ENCODE measurements around the gene NUDT9.
A peak's percentile ranks its signal among the peaks of the same experiment; 100 is the strongest.
"Not testable (repeated sequence)": the region's sequence is repeated elsewhere in the genome, so short reads cannot be mapped to it uniquely, and the experiment has no call there.

NUDT9 gene

DNA sequence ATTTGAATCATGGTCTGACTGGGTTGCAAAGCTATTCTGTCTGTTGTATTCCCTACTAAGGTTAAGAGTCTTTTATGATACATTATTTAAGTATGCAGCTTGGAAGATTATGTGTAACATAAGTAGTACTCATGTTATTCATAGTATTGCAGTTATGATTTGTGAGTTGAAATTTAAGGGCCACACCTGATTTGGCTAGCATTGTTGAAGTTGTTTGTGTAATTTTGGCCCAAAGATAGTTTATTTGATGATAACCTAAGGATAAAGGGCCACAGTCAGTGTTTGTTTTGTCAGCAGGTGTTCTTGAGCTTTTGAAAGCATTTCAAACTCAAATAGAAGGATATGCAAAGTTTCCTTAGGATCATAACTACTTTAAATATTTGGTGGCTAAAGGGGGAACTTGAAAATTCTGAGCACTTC is 38.9 kb downstream of the NUDT9 start:
- DNase-seq (ENCODE audit: low read depth in 2 of 2), result no peak

DNA sequence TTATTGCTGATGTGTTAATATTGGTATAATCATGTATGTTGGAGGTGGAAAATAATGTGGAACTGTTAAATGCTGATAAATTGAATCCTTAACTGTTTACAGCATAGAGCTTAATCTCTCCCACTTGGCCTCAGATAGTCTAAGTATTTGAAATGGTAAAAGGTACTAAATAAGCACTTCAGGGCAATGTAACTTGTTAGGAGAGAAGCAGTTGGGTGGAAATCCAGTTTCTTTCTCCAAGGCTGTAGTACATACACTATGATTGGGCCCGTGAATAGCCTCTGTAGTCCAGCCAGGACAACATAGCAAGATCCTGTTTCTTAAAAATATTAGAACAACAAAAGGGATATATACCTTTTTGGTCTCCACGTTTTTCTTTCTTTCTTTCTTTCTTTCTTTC is 39.7 kb downstream of the NUDT9 start:
- no peak for DNase-seq (ENCODE audit: low read depth in 2 of 2)

DNA sequence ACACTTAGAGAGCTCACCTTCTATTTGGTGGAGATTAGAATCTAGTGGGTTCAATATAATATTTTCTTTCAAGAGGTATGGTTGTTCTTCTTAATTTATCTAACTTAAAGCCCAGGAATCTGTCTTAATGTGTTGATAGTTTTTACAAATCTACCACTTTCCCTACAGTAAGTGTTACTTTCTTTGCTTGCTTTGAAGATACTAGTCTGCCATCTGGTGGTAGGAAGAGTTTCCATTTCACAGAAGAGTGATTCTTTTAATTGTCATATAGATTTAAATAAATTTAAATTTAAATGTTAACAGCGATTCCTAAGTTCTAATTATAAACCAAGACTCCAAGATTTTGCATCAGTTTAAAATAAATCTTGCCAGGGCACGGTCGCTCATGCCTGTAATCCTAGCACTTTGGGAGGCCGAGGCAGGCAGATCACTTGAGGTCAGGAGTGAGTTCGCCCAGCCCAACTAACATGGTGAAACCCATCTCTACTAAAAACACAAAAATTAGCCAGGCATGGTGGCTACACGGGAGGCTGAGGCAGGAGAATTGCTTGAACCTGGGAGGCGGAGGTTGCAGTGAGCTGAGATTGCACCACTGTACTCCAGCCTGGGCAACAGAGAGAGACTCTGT is 43.5 kb downstream of the NUDT9 start:
- no peak for DNase-seq (ENCODE audit: low read depth in 2 of 2)

DNA sequence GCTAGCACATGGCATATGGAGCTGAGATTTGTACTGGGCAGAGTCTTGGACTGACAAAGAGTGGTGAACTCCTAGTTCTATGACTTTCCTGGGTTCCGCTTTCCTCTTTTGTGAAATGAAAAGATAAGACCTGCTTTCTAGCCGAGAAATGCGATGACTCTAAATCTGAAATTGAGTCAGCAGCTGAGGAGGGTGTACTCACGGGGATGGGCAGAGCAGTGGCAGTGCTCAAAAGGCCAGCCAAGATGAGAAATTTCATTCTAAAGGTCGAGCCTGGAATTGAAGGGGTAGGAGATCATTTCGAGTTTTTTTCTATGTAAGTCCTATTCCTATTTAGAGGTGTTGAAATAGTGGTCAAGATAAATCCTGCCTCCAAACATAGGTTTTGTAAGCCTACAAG is 47.0 kb downstream of the NUDT9 start:
- DNase-seq (ENCODE audit: low read depth in 2 of 2), result no peak

DNA sequence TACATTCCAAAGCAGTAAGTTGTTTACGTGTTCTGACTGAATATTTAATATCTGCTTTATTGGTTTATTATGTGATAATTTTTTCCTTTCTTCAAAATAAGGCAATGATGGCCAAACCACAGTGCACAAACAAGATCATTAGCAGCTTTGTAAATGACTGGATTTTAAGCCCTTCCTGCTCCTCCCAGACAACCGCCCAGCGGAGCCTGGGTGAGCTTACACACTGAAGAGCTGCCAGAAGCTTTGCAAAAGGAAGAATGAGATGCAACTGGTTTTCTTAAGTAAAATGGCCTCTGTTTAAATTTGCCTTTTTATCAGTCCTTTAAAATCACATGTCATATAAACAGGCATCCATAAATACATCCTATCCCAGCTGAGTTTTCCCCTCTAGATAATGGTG is 54.6 kb downstream of the NUDT9 start:
- DNase-seq (ENCODE audit: low read depth in 2 of 2), result no peak

DNA sequence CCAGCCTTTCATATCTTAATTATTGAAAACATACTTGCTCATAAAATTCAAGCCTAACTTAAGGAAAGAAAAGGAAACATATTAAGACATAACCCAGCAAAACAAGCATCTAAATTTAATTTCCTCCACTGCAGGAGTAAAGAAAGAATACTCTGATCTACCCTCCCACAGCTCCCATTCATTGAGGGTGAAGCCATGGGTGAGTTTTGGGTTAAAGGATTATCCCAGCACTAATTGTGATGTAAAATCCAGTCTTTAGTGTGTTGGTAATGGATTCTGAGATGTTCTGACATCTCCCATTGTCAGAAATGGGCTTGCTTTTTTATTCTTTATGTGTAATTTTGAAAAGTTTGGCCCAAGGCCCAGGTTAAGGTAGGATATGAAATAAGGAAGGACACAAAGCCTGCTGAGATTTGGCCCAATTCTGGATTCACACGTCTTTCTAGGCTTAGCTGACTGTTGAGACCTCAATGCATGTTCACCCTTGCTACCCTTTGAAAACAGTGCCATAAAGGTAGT is 56.4 kb downstream of the NUDT9 start:
- DNase-seq (ENCODE audit: low read depth in 2 of 2), result no peak

DNA sequence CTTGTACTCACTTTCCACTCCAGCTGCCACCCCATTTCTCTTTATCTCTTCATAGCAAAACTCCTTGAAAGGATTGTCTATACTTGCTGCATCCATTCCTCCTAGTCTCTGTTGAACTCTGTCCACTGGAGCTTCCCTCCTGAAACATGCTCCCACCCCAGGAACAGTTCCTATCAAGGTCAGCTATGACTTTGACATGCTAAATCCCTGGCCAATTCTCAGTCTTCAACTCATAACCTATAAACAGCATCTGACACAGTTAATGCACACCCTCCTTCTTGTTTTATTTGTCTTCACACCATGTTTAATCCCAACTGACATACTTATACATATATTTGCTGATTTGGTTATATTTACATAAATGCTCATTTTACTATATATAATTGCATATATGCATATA is 59.0 kb downstream of the NUDT9 start:
- no peak for DNase-seq (ENCODE audit: low read depth in 2 of 2)

DNA sequence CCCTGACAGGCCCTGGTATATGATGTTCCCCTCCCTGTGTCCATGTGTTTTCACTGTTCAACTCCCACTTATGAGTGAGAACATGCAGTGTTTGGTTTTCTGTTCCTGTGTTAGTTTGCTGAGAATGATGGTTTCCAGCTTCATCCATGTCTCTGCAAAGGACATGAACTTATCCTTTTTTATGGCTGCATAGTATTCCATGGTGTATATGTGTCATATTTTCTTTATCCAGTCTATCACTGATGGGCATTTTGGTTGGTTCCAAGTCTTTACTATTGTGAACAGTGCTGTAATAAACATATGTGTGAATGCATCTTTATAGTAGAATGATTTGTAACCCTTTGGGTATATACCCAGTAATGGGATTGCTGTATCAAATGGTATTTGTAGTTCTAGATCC is 60.9 kb downstream of the NUDT9 start:
- not testable (repeated sequence) for DNase-seq (ENCODE audit: low read depth in 2 of 2)

DNA sequence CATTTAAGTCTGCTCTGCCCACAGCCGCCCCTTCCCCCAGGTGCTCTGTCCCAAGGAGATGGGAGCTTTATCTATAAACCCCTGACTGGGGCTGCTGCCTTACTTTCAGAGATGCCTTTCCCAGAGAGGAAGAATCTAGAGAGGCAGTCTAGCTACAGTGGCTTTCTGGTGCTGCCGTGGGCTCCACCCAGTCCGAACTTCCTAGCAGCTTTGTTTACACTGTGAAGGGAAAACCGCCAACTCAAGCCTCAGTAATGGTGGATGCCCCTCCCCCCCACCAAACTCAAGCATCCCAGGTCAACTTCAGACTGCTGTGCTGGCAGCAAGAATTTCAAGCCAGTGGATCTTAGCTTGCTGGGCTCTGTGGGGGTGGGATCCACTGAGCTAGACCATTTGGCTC is 66.3 kb downstream of the NUDT9 start:
- DNase-seq (ENCODE audit: low read depth in 2 of 2), result not testable (repeated sequence)

DNA sequence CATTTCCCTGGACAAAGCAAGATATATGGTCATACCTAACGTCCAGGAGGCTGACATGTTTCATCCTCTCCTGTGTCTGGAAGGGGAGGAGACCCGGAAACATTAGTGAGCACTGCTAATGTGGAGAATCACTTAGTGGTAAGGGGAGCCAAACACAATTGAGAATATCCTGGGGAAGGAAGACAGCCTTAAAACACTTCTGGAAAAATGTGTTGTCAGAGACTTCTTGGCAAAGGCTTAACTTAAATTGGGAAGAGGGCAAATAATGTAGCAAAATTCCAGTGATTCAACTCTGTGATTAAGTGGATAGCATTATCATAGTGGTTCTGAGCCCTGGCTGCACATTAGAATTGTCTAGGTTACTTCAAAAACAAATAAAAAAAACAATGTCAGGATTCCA is 67.3 kb downstream of the NUDT9 start:
- no peak for DNase-seq (ENCODE audit: low read depth in 2 of 2)

DNA sequence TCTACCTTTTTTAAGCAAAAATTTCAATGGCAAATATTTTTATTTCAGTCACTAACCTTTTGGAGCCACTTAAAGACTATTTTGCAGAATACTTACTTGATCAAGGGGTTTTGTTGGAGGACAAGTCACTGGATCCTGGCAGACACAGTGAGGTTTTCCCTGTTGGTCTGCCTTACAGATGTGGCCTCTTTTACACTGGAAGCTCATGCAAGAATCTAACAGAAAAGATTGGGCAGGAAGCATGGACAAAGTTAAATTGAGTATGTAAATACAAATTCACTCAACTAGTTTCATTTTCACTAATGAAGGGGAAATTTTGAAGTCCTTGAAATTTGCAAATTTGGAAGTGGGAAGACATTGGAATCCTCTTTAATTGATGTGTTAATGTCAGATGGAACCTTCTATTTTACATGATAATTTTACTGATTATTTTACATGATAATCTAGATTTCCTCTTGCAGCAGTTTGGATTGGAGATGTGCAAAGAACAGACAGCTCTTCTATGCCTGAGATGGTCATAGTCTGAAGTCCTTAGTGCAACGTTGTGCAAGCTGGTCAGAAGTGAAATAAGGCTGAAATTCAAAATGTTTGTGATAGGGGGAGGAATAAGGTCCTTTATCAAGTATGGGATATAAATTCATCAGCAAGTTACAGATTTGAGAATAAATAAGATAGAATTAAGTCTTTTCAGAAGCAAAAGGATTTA is 68.4 kb downstream of the NUDT9 start:
- DNase-seq (ENCODE audit: low read depth in 2 of 2), result no peak

DNA sequence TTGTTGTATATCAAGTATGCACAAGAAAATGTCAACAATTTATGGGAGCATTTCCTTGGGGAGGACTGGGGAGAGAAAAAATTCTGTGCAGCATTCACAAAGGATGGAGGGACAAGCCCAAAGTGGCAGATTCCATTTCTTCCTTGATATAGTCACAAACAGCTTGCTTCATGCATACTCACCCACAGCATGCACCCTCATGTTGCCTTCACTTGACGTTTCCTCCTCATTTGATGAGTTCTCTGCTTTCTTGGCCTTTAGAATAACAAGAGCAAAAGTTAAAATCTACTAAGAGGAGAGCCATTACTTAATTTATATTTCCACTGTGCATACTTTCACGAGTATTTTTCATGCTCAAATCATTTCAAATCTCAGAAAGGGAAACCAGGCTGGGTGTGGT is 69.1 kb downstream of the NUDT9 start:
- no peak for DNase-seq (ENCODE audit: low read depth in 2 of 2)

DNA sequence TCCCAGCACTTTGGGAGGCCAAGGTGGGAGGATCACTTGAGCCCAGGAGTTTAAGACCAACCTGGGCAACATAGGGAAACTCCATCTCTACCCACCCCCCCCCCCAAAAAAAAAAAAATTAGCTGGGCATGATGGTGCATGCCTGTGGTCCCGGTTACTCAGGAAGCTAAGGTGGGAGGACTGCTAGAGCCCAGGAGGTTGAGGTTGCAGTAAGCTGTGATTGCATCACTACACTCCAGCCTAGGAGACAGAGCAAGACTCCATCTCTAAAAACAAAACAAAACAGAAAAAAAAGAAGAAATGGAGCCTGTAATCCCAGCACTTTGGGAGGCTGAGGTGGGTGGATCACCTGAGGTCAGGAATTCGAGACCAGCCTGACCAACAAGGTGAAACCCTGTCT is 69.5 kb downstream of the NUDT9 start:
- not testable (repeated sequence) for DNase-seq (ENCODE audit: low read depth in 2 of 2)

DNA sequence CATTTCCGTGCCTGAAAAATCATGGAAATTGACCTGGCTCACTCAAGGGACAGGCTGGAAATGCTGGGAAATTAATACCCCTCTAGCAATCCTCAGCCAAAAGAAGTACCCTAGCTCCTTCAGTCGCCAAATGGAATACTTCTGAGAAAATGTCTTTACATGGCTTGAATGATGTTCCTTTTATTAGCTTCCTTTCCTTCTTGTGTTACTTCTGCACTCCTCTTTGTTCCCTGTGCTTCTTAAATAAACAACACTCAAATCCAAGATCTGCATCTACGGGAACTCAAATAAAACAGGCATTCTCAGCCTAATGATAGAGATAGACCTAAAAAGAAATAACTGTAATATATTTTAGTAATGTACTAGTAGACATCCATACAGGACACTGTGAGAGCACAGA is 70.7 kb downstream of the NUDT9 start:
- no peak for DNase-seq (ENCODE audit: low read depth in 2 of 2)

DNA sequence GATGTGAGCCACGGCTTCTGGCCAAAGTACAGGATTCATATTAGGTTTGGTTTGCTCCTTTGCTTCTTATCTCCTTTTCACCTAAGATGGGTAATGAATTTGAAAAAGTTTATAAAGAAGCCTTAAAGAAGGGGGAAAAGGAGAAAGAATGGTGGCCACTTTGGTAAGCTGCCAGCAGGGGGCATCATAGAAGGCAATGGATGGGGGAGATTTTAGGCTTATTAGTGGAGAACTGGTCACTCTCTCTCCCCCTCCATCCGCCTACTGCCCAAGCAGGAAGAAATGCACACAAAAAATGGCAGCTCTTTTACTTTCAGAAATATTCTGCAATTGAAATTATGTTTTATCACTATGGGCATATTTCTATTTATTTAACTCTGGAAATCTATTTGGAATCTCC is 74.8 kb downstream of the NUDT9 start:
- DNase-seq (ENCODE audit: low read depth in 2 of 2), result peak in 1 of 2 donors; percentile 8

DNA sequence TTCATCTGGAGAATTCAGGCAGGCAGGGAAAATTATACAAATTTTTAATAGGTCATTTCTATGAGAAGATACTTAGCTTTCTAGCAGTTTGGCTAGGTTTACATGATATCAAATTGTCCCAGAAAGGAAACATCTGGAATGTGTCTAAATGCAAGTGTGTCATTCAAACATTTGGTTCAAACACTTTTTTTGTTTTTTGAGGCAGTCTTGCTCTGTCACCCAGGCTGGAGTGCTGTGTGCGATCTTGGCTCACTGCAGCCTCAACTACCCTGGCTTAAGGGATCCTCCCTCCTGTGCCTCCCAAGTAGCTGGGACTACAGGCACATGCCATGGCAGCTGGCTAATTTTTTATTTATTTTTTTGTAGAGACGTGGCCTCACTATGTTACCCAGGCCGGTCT is 75.2 kb downstream of the NUDT9 start:
- no peak for DNase-seq (ENCODE audit: low read depth in 2 of 2)

DNA sequence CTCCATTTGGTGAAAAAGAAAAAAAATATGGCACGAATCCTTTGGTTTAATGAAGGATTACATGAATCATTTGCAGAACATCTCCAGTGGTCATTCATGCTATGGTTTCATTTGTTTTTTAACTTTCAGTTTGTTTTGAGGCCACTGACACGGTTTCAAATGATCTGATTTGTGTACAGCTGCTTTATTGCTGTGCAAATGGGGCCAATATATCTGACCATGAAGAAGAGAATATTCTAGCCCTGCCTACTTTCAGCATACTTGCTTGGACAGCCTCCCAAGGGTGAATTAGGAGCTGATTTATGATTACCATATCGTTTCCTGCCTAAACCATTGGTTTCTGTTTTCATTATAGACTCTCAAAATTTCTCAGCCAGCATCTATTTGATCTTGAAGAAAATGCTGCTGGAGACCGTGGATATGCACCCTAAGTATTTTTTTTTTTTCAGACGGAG is 76.1 kb downstream of the NUDT9 start:
- no peak for DNase-seq (ENCODE audit: low read depth in 2 of 2)

DNA sequence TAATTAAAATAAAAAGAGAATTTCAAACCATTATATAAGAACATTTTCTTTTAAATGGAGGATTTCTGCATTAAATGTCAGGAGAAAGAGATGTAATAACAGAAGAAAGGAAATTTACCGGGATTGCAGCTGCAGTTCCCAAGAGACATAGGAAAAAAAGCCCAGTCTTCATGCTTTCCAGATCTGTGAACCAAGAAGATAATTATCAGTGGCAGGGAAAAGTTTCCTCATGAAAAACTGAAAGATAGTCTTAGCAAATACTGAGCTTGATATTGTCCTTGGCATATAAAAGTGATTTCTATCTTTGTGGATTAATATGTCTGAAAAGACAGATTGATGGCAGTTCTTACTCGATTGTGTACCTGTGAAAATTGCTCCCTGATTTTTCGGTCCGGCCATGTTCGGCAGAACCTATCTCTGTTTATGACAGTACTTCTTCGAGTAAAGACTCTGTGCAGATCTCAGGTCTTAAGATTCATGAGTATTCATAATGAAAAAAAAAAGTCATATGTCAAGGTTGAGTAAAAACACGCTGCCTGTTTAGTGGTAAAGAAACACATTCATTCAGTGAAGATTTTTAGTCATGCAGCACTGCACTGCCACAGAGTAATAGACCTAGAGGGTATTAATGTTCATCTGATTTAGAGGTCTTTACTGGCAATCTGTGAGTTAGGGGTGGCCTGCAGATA is 77.2 kb downstream of the NUDT9 start:
- DNase-seq (ENCODE audit: low read depth in 2 of 2), result no peak

DNA sequence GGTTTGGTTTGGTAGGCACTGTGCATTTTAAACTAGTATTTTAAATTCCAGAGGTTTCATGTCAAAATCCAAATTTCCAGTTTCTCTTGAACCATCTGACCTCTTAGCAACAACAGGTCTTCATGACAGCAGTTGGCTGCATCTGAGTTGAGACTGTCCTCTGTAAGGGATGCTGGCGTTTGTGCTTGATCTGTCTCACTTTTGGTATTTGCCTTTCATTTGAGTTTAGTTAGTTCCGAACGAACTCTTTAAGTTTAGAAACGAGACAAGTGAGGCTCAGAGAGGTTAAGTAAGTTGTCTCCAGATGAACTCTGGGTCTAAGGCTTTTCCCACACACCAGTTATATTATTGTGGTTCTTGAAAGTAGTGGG is 77.7 kb downstream of the NUDT9 start:
- DNase-seq (ENCODE audit: low read depth in 2 of 2), result no peak

DNA sequence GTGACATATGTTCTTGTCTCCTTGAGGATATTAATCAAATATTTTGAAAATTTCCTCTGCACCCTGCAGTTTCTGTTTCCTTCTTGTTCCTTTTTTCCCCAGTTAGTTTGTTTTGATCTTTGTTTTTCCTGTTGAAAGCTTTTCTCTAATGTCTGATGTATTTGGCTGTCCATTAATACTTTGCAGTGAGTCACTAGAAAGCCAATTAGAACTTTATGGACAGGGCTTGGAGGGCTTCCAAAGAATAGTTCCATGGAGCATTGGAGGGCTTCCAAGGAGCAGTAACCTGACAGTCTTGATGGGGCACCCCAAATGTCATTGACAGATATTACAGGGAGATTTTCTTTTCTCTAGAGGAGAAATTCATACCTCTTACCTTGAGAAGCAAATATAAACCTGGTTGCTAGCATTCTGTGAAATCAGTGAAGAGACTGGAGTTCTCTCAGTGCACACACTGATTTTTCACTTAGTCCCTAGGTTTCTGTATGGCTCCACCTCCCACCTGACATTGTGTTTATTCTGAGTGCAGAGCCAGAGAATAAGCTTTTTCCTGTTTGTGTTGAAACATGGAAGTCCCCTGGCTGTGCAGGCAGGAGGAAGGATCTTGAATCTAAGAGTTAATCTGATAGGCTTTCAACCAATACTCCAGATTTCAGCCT is 80.3 kb downstream of the NUDT9 start:
- no peak for DNase-seq (ENCODE audit: low read depth in 2 of 2)

DNA sequence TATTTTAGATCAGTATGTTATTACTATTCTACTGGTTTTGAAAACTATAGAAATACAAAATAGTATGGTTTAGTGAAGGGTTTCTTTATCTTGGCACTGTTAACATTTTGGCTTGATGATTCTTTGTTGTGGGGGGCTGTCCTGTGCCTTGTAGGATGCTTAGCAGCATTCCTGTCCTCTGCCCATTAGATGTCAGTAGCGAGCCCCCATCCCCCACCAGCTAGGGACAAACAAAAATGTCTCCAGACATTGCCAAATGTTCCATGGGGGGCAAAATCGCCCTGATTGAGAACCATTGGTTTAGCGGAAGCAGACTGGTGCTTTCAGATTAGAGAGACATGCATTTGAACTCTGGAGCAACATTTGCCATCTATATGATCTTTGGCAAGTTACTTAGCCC is 83.5 kb downstream of the NUDT9 start:
- DNase-seq (ENCODE audit: low read depth in 2 of 2), result no peak

DNA sequence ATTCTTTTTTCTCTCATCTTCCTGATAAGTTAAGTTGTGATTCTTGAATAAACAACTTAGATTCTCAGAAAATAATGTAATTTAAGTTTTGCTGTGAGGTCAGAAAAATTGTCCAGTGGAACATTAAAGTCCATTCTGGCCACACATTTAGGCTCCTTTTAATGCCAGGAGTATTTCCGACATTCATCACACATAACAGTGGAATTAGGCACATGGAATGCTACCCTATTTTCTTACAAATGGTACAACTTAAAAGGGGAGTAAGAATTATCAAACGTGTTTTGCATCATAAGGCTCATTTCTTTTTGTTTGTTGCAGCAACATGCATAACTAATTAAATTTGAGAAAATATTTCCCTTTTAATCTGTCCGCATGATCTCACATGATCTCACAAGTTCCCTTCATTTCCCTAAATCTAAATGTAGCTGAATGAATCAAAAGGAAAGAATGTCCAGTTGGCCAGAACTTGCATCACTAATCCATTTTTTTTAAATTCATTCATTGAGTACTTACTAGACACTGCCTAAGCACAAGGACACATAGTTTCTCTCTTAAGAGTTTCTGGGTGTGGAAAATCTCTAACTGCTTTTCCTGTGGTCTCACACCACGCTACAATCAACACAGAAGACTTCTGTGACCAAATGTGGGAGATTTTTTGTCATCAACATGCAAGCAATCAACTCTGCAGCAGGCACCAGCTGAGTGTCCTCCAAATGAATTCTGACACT is 84.8 kb downstream of the NUDT9 start:
- no peak for DNase-seq (ENCODE audit: low read depth in 2 of 2)
